ENCODE results near the gene PDRG1. TPM values are rescaled to one million over a fixed set of nuclear protein-coding genes. Genes with fewer than 3 reads are reported as not detected.

PDRG1 gene
- total and polyA plus RNA-seq, 7 donors: 7.8 to 37.5 (median 12.9) TPM

- peaks cover 0 to 63% (median 7%) of the 10 kb centered on the region in 3 donors for H3K27me3 ChIP-seq (ENCODE audit: insufficient read depth in 3 of 3, low read length in 2 of 3)
- DNase-seq: no peak
- WGBS, 3 donors: 54 to 64% (median 63%) methylated on average over 5 of the region's 5 CpGs
These were observed 18.1 kb upstream of the PDRG1 start for GRCh38 chr20:31969991-31970390.

GRCh38 chr20:31968291-31969126, 16.7 kb upstream of the PDRG1 start:
- no peak for TF ChIP-seq CTCF (IDR thresholded peaks at IDR 0.05)
- H3K4me1 ChIP-seq: no peaks in the 10 kb centered on the region
- no peak overlapping the region for H3K27ac ChIP-seq
- peaks cover 0 to 66% (median 10%) of the 10 kb centered on the region in 3 donors for H3K27me3 ChIP-seq (ENCODE audit: insufficient read depth in 3 of 3, low read length in 2 of 3)
- H3K36me3 ChIP-seq (ENCODE audit: insufficient read depth in 1 of 2, low read depth in 1 of 2): no peaks in the 10 kb centered on the region
- no peak overlapping the region for H3K4me3 ChIP-seq
- peak; percentile 65 to 84 for DNase-seq
- no peaks in the 10 kb centered on the region for H3K9me3 ChIP-seq
- ATAC-seq: peak; percentile 70 to 84 (median 80)
- 0 to 3% (median 2%) methylated on average over 41 to 57 of the region's 57 CpGs for whole genome bisulfite sequencing, 3 donors
- intact Hi-C loops (cut with DNase I): no loop called here

More at GRCh38 chr20:31969991-31970390, 18.1 kb upstream of the PDRG1 start:
- Histone ChIP-seq H3K27ac (no peak overlapping the region), H3K9me3 (no peaks in the 10 kb centered on the region), H3K4me3 (no peak overlapping the region), H3K36me3 (ENCODE audit: insufficient read depth in 1 of 2, low read depth in 1 of 2) (no peaks in the 10 kb centered on the region), H3K4me1 (no peaks in the 10 kb centered on the region)
- no peak for ATAC-seq
- no peak for TF ChIP-seq CTCF (IDR thresholded peaks at IDR 0.05)
- intact Hi-C loops (cut with DNase I): no loop called here

- Histone ChIP-seq H3K36me3 (ENCODE audit: insufficient read depth in 1 of 2, low read depth in 1 of 2) (no peaks in the 10 kb centered on the region), H3K27me3 (ENCODE audit: insufficient read depth in 3 of 3, low read length in 2 of 3) (peaks cover 0 to 67% (median 10%) of the 10 kb centered on the region in 3 donors), H3K9me3 (no peaks in the 10 kb centered on the region), H3K4me1 (no peaks in the 10 kb centered on the region), H3K27ac (no peak within 1 kb of the TSS), H3K4me3 (no peak within 1 kb of the TSS)
- 0 to 2% (median 1%) methylated on average over 6 to 33 of the region's 38 CpGs for WGBS, 3 donors
- intact Hi-C loops (cut with DNase I): no loop called here
- no peak for TF ChIP-seq CTCF (IDR thresholded peaks at IDR 0.05)
- DNase-seq: no peak
- ATAC-seq: no peak
These were observed 16.0 kb upstream of the PDRG1 start, which contains the start of gene XKR7 for GRCh38 chr20:31967830-31968249. Gene XKR7, plus strand, starts transcription at chr20:31968151. Its CDS starts 25 bp downstream, at chr20:31968176.

GRCh38 chr20:31966991-31967655, 15.3 kb upstream of the PDRG1 start:
- Histone ChIP-seq H3K9me3 (no peaks in the 10 kb centered on the region), H3K4me1 (no peaks in the 10 kb centered on the region), H3K27ac (no peak overlapping the region), H3K36me3 (ENCODE audit: insufficient read depth in 1 of 2, low read depth in 1 of 2) (no peaks in the 10 kb centered on the region), H3K27me3 (ENCODE audit: insufficient read depth in 3 of 3, low read length in 2 of 3) (peaks cover 0 to 61% (median 10%) of the 10 kb centered on the region in 3 donors), H3K4me3 (no peak overlapping the region)
- 3 to 10% (median 5%) methylated on average over 5 of the region's 5 CpGs for WGBS, 3 donors
- no peak for TF ChIP-seq CTCF (IDR thresholded peaks at IDR 0.05)
- intact Hi-C loops (cut with DNase I): no loop called here
- ATAC-seq (no peak), DNase-seq (no peak)

Measured in psoas muscle (tissue), 8 donors.